Measurements from ENCODE around the gene CETN3.

Gene CETN3

DNA sequence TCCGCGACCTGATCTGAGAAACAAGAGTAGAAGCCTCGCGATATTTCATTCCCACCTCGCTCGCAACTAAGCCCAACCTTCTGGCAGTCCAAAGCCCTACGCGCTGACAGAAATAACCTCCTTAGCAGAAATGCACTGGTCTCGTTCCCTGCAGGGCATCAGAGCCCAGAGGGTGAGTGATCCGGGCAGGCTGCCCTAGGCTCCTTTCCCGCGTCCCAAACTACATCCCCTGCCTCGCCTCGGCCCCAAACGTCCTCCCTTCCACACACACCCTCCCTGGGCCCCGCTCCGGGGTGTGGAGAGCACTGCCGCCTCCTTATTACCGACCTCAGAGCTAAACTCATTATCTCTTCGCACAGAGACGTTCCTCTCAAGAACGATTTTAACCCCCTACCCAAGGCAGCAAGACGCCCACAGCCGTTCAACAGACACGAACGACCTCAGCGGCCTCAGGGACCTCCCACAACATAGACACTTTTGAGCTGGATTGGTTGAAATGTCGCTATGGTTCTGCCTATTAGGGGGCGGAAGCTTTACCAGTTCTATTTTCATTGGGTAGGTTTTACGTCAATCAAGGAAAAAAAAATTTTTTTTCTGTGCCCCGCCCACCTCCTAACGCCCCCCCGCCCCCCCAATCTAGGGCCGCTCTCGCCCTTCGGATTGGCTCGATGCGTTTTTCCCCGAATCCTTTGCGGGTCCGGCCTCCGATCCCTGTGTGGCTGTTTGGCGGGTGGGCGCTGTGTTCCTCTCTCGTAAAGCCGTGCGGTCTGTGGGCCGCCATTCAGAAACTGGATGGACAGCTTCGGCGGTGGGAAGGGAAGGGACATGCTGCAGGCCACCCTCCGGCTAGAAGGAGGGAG lies at the start of gene CETN3:
CETN3 (minus strand) TSS at position 439 of the 860 bp plus-strand sequence; CDS start at position 344, 95 bp downstream.
- peaks cover 0 to 2% of the 10 kb centered on the region in 2 donors for H3K9me3 ChIP-seq (ENCODE audit: control insufficient read depth in 1 of 2, low read length in 2 of 2)
- no peaks in the 10 kb centered on the region for H3K27me3 ChIP-seq (ENCODE audit: control insufficient read depth in 1 of 2, insufficient read depth in 2 of 2, low read length in 2 of 2)
- H3K4me1 ChIP-seq (ENCODE audit: control insufficient read depth in 1 of 2, insufficient read depth in 2 of 2, low read length in 2 of 2): peaks cover 5 to 8% of the 10 kb centered on the region in 2 donors
- peak within 1 kb of the TSS; percentile 96 to 100 for H3K9ac ChIP-seq (ENCODE audit: low read depth in 1 of 2, low read length in 2 of 2)
- H3K36me3 ChIP-seq (ENCODE audit: control insufficient read depth in 1 of 2, insufficient read depth in 2 of 2, low read length in 2 of 2): peaks cover 3 to 4% of the 10 kb centered on the region in 2 donors
- peak within 1 kb of the TSS; percentile 98 to 99 for H3K4me3 ChIP-seq (ENCODE audit: low read depth in 1 of 2, low read length in 2 of 2)
- peak within 1 kb of the TSS; percentile 88 for H3K27ac ChIP-seq (ENCODE audit: low read depth, low read length)

DNA sequence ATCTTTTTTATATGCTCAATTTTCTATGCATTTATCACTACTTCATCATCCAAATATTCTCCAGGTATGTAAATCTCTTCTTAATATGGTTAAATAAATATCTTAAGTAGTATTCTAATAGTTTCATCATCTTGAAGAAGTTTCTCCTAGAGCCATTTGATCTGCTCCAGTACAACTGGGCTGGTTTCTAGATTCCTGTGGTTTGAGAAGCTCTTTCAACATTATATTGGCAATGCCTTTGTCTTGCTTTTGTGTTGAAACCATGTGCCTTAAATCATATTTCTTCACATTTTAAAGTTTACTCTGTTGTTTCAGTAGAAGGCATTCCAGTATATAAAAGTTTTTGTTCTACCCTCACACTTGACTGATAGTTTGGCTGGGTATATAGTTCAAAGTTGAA lies 37.4 kb upstream of the CETN3 start:
- Histone ChIP-seq H3K36me3 (ENCODE audit: control insufficient read depth in 1 of 2, insufficient read depth in 2 of 2, low read length in 2 of 2) (no peaks in the 10 kb centered on the region), H3K27ac (ENCODE audit: low read depth, low read length) (no peak overlapping the region), H3K9me3 (ENCODE audit: control insufficient read depth in 1 of 2, low read length in 2 of 2) (no peaks in the 10 kb centered on the region), H3K4me1 (ENCODE audit: control insufficient read depth in 1 of 2, insufficient read depth in 2 of 2, low read length in 2 of 2) (no peaks in the 10 kb centered on the region), H3K4me3 (ENCODE audit: low read depth in 1 of 2, low read length in 2 of 2) (no peak overlapping the region), H3K27me3 (ENCODE audit: control insufficient read depth in 1 of 2, insufficient read depth in 2 of 2, low read length in 2 of 2) (no peaks in the 10 kb centered on the region), H3K9ac (ENCODE audit: low read depth in 1 of 2, low read length in 2 of 2) (no peak overlapping the region)

GRCh38 chr5:90440644-90441043 lies 31.1 kb upstream of the CETN3 start:
- Histone ChIP-seq H3K4me3 (ENCODE audit: low read depth in 1 of 2, low read length in 2 of 2) (no peak overlapping the region), H3K4me1 (ENCODE audit: control insufficient read depth in 1 of 2, insufficient read depth in 2 of 2, low read length in 2 of 2) (peaks cover 0 to 4% of the 10 kb centered on the region in 2 donors), H3K36me3 (ENCODE audit: control insufficient read depth in 1 of 2, insufficient read depth in 2 of 2, low read length in 2 of 2) (no peaks in the 10 kb centered on the region), H3K9me3 (ENCODE audit: control insufficient read depth in 1 of 2, low read length in 2 of 2) (no peaks in the 10 kb centered on the region), H3K27me3 (ENCODE audit: control insufficient read depth in 1 of 2, insufficient read depth in 2 of 2, low read length in 2 of 2) (no peaks in the 10 kb centered on the region), H3K9ac (ENCODE audit: low read depth in 1 of 2, low read length in 2 of 2) (no peak overlapping the region), H3K27ac (ENCODE audit: low read depth, low read length) (no peak overlapping the region)

DNA sequence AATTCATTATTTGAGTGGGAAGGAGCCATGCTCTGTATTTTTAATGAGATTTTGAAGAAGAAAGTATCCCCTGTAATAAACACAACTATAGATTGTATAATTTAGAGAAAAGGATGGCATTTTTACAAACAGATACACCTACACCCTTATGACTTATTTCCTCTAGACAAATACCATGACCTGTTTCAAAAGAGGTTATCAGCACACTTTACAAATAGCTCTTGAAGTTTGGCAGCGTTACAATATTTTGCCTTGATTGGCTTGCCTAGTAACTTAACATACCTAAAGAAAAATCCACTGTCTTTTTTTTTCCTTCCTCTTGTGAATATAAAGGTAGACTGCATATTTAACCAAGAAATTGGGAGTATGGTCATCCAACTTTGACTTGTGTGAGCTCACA lies 28.5 kb upstream of the CETN3 start:
- H3K27ac ChIP-seq (ENCODE audit: low read depth, low read length): no peak overlapping the region

DNA sequence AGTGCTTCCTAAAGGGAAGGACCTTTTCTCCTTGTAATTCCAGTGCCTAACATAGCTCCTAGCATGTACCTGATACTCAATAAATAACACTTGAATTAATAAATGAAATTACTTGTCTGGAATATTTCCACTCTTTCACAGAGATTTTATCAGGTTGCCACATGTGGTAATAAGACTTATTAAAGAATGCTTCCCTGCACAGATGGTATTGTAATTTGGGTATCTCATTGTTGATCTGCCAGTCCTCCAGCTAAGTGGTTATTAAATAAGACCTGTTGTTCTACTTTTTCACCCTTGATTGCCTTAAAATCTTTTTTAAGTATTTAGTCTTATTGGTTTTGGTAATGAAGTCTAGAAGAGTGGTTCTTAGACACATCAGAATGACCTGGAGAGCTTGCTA lies 28.1 kb upstream of the CETN3 start:
- no peak overlapping the region for H3K9ac ChIP-seq (ENCODE audit: low read depth in 1 of 2, low read length in 2 of 2)
- no peaks in the 10 kb centered on the region for H3K27me3 ChIP-seq (ENCODE audit: control insufficient read depth in 1 of 2, insufficient read depth in 2 of 2, low read length in 2 of 2)
- no peak overlapping the region for H3K27ac ChIP-seq (ENCODE audit: low read depth, low read length)
- no peaks in the 10 kb centered on the region for H3K36me3 ChIP-seq (ENCODE audit: control insufficient read depth in 1 of 2, insufficient read depth in 2 of 2, low read length in 2 of 2)
- peaks cover 0 to 4% of the 10 kb centered on the region in 2 donors for H3K4me1 ChIP-seq (ENCODE audit: control insufficient read depth in 1 of 2, insufficient read depth in 2 of 2, low read length in 2 of 2)
- no peaks in the 10 kb centered on the region for H3K9me3 ChIP-seq (ENCODE audit: control insufficient read depth in 1 of 2, low read length in 2 of 2)
- no peak overlapping the region for H3K4me3 ChIP-seq (ENCODE audit: low read depth in 1 of 2, low read length in 2 of 2)

More for the DNA sequence above, 28.5 kb upstream of the CETN3 start:
- no peak overlapping the region for H3K9ac ChIP-seq (ENCODE audit: low read depth in 1 of 2, low read length in 2 of 2)
- H3K36me3 ChIP-seq (ENCODE audit: control insufficient read depth in 1 of 2, insufficient read depth in 2 of 2, low read length in 2 of 2): no peaks in the 10 kb centered on the region
- no peaks in the 10 kb centered on the region for H3K9me3 ChIP-seq (ENCODE audit: control insufficient read depth in 1 of 2, low read length in 2 of 2)
- H3K27me3 ChIP-seq (ENCODE audit: control insufficient read depth in 1 of 2, insufficient read depth in 2 of 2, low read length in 2 of 2): no peaks in the 10 kb centered on the region
- peaks cover 0 to 4% of the 10 kb centered on the region in 2 donors for H3K4me1 ChIP-seq (ENCODE audit: control insufficient read depth in 1 of 2, insufficient read depth in 2 of 2, low read length in 2 of 2)
- H3K4me3 ChIP-seq (ENCODE audit: low read depth in 1 of 2, low read length in 2 of 2): no peak overlapping the region

DNA sequence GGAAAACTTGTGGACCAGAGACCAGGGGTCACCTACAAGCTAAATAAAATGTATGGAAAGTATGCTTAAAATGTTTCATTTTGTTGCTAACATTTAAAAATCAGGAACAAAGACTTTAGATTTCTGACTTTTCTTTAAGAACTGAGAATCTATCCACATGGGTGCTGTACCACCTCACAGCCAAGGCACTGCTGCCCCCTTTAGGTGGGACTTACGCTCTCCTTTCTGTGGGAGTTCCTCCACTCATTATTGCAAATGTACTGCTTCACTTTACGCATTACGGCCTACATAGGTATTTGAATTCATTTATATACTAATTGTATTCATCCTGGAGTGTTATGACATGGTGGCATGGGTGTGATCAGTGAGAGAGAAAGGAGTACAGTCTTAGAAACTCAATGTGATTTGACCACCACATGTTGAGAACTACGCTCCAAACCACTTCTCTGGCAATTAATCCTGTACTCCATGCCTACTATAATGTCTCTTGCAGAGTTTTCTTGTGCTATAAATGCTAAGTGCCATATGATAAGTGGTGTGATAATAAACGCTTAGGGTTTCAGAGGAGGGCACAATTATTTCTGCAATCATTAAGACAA lies 24.7 kb upstream of the CETN3 start:
- Histone ChIP-seq H3K36me3 (ENCODE audit: control insufficient read depth in 1 of 2, insufficient read depth in 2 of 2, low read length in 2 of 2) (no peaks in the 10 kb centered on the region), H3K9me3 (ENCODE audit: control insufficient read depth in 1 of 2, low read length in 2 of 2) (no peaks in the 10 kb centered on the region), H3K4me1 (ENCODE audit: control insufficient read depth in 1 of 2, insufficient read depth in 2 of 2, low read length in 2 of 2) (no peaks in the 10 kb centered on the region), H3K27ac (ENCODE audit: low read depth, low read length) (no peak overlapping the region), H3K4me3 (ENCODE audit: low read depth in 1 of 2, low read length in 2 of 2) (no peak overlapping the region), H3K9ac (ENCODE audit: low read depth in 1 of 2, low read length in 2 of 2) (no peak overlapping the region), H3K27me3 (ENCODE audit: control insufficient read depth in 1 of 2, insufficient read depth in 2 of 2, low read length in 2 of 2) (no peaks in the 10 kb centered on the region)

- Histone ChIP-seq H3K9me3 (ENCODE audit: control insufficient read depth in 1 of 2, low read length in 2 of 2) (no peaks in the 10 kb centered on the region), H3K27me3 (ENCODE audit: control insufficient read depth in 1 of 2, insufficient read depth in 2 of 2, low read length in 2 of 2) (no peaks in the 10 kb centered on the region)
Measured at GRCh38 chr5:90424245-90424644, 14.7 kb upstream of the CETN3 start.

DNA sequence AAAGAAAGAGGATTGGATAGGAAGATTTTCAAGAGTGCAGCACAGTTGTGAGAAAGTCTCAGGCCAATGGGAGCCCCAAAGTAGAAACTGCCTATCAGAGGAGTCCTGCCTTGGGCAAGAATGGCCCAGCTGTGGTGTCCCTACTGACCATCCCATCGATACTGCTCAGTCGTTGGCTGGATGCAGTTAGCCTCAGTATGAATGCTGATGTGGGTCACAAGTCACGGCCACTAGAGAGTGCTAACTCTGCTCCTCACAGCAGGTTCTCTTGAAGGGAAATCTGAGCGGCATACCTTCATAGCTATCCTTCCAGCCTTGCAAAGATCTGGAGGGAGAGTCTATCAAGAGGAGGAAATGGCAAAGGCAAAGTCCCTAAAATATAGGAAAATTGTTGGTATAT lies 11.6 kb upstream of the CETN3 start:
- H3K4me3 ChIP-seq (ENCODE audit: low read depth in 1 of 2, low read length in 2 of 2): no peak overlapping the region
- H3K9ac ChIP-seq (ENCODE audit: low read depth in 1 of 2, low read length in 2 of 2): no peak overlapping the region
- no peaks in the 10 kb centered on the region for H3K9me3 ChIP-seq (ENCODE audit: control insufficient read depth in 1 of 2, low read length in 2 of 2)
- no peaks in the 10 kb centered on the region for H3K4me1 ChIP-seq (ENCODE audit: control insufficient read depth in 1 of 2, insufficient read depth in 2 of 2, low read length in 2 of 2)
- no peak overlapping the region for H3K27ac ChIP-seq (ENCODE audit: low read depth, low read length)
- H3K27me3 ChIP-seq (ENCODE audit: control insufficient read depth in 1 of 2, insufficient read depth in 2 of 2, low read length in 2 of 2): no peaks in the 10 kb centered on the region
- H3K36me3 ChIP-seq (ENCODE audit: control insufficient read depth in 1 of 2, insufficient read depth in 2 of 2, low read length in 2 of 2): no peaks in the 10 kb centered on the region

More at GRCh38 chr5:90424245-90424644, 14.7 kb upstream of the CETN3 start:
- Histone ChIP-seq H3K4me3 (ENCODE audit: low read depth in 1 of 2, low read length in 2 of 2) (no peak overlapping the region), H3K4me1 (ENCODE audit: control insufficient read depth in 1 of 2, insufficient read depth in 2 of 2, low read length in 2 of 2) (no peaks in the 10 kb centered on the region), H3K36me3 (ENCODE audit: control insufficient read depth in 1 of 2, insufficient read depth in 2 of 2, low read length in 2 of 2) (no peaks in the 10 kb centered on the region), H3K9ac (ENCODE audit: low read depth in 1 of 2, low read length in 2 of 2) (no peak overlapping the region), H3K27ac (ENCODE audit: low read depth, low read length) (no peak overlapping the region)

DNA sequence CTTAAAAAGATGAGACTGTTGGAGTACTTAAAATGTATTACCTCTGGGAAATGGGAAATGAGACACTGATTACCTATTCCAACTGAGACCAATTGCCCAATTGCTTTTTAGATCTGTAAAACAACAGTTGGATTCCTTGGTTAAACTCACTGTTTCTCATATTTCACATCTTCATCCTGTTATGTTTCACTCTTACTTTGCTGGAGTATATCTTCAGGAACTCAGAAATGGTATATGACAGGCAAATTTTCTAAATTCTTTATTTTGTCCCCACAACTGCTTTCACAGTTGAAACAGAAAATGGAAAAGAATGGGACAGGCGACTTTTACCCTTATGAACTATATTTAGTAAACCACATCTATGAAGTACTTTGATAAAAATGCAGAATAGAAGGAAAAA lies 8.7 kb upstream of the CETN3 start:
- Histone ChIP-seq H3K4me1 (ENCODE audit: control insufficient read depth in 1 of 2, insufficient read depth in 2 of 2, low read length in 2 of 2) (no peaks in the 10 kb centered on the region), H3K9me3 (ENCODE audit: control insufficient read depth in 1 of 2, low read length in 2 of 2) (no peaks in the 10 kb centered on the region), H3K9ac (ENCODE audit: low read depth in 1 of 2, low read length in 2 of 2) (no peak overlapping the region), H3K36me3 (ENCODE audit: control insufficient read depth in 1 of 2, insufficient read depth in 2 of 2, low read length in 2 of 2) (no peaks in the 10 kb centered on the region), H3K27me3 (ENCODE audit: control insufficient read depth in 1 of 2, insufficient read depth in 2 of 2, low read length in 2 of 2) (no peaks in the 10 kb centered on the region), H3K27ac (ENCODE audit: low read depth, low read length) (no peak overlapping the region), H3K4me3 (ENCODE audit: low read depth in 1 of 2, low read length in 2 of 2) (no peak overlapping the region)

- H3K36me3 ChIP-seq (ENCODE audit: control insufficient read depth in 1 of 2, insufficient read depth in 2 of 2, low read length in 2 of 2): peaks cover 0 to 4% of the 10 kb centered on the region in 2 donors
- peak overlapping the region; percentile 88 to 90 for H3K9ac ChIP-seq (ENCODE audit: low read depth in 1 of 2, low read length in 2 of 2)
- peak overlapping the region; percentile 88 to 97 for H3K4me3 ChIP-seq (ENCODE audit: low read depth in 1 of 2, low read length in 2 of 2)
- no peaks in the 10 kb centered on the region for H3K27me3 ChIP-seq (ENCODE audit: control insufficient read depth in 1 of 2, insufficient read depth in 2 of 2, low read length in 2 of 2)
- peak overlapping the region; percentile 59 for H3K27ac ChIP-seq (ENCODE audit: low read depth, low read length)
- peaks cover 5 to 8% of the 10 kb centered on the region in 2 donors for H3K4me1 ChIP-seq (ENCODE audit: control insufficient read depth in 1 of 2, insufficient read depth in 2 of 2, low read length in 2 of 2)
- peaks cover 0 to 2% of the 10 kb centered on the region in 2 donors for H3K9me3 ChIP-seq (ENCODE audit: control insufficient read depth in 1 of 2, low read length in 2 of 2)
Measured at GRCh38 chr5:90410178-90410762, 714 bp upstream of the CETN3 start.
